Measurements from ENCODE around the gene VOPP1.

Gene VOPP1

GRCh38 chr7:55507743-55508142 lies 64.6 kb downstream of the VOPP1 start:
- no peak for FAIRE-seq

GRCh38 chr7:55504967-55505658 lies 67.2 kb downstream of the VOPP1 start:
- no peak for FAIRE-seq

GRCh38 chr7:55504093-55504859 lies 68.0 kb downstream of the VOPP1 start:
- FAIRE-seq, result no peak

- FAIRE-seq, result no peak
These were observed 69.4 kb downstream of the VOPP1 start for GRCh38 chr7:55502858-55503440.

GRCh38 chr7:55502124-55502857 lies 70.0 kb downstream of the VOPP1 start:
- no peak for FAIRE-seq

GRCh38 chr7:55501611-55502010 lies 70.7 kb downstream of the VOPP1 start:
- FAIRE-seq, result no peak

- no peak for FAIRE-seq
These were observed 72.1 kb downstream of the VOPP1 start for GRCh38 chr7:55500117-55500756.

GRCh38 chr7:55499591-55499990 lies 72.7 kb downstream of the VOPP1 start:
- FAIRE-seq, result no peak

- no peak for FAIRE-seq
These were observed 73.5 kb downstream of the VOPP1 start for GRCh38 chr7:55498770-55499169.

GRCh38 chr7:55498142-55498541 lies 74.2 kb downstream of the VOPP1 start:
- FAIRE-seq, result no peak

- FAIRE-seq, result no peak
These were observed 74.8 kb downstream of the VOPP1 start for GRCh38 chr7:55497521-55497920.

- FAIRE-seq, result no peak
These were observed 75.4 kb downstream of the VOPP1 start for GRCh38 chr7:55496906-55497305.

- FAIRE-seq, result no peak
These were observed 77.4 kb downstream of the VOPP1 start for GRCh38 chr7:55494951-55495350.

- no peak for FAIRE-seq
These were observed 78.9 kb downstream of the VOPP1 start for GRCh38 chr7:55493408-55493807.

- no peak for FAIRE-seq
These were observed 81.0 kb downstream of the VOPP1 start for GRCh38 chr7:55491346-55491745.

- FAIRE-seq, result no peak
These were observed 82.2 kb downstream of the VOPP1 start for GRCh38 chr7:55490099-55490498.

- no peak for FAIRE-seq
These were observed 82.8 kb downstream of the VOPP1 start for GRCh38 chr7:55489552-55489951.

- FAIRE-seq, result no peak
These were observed 83.4 kb downstream of the VOPP1 start for GRCh38 chr7:55488804-55489340.

GRCh38 chr7:55488216-55488615 lies 84.1 kb downstream of the VOPP1 start:
- no peak for FAIRE-seq

- FAIRE-seq, result no peak
These were observed 85.3 kb downstream of the VOPP1 start for GRCh38 chr7:55486991-55487390.

GRCh38 chr7:55486192-55486590 lies 86.1 kb downstream of the VOPP1 start:
- FAIRE-seq, result no peak

GRCh38 chr7:55485501-55486191 lies 86.7 kb downstream of the VOPP1 start:
- FAIRE-seq, result no peak

All from islet of Langerhans (tissue), 1 donor.